Right lobe of liver (tissue), 4 donors: Measurements from ENCODE around the gene BEST4.

Experiments used
- CTCF ChIP-seq, 4 donors: fragments of 200-600 bp in 3 of 4; fragments of 450-650 bp in 1 of 4; IDR thresholded peaks; one replicate each; pipeline versions ENCODE4 v1.5.1 to v1.8.0; 2016 to 2022; ENCODE audit warnings: antibody characterized with exemption in 4 of 4, mild to moderate bottlenecking in 2 of 4
- POLR2A ChIP-seq: fragments of 450-650 bp; IDR thresholded peaks from one replicate; pipeline ENCODE4 v1.6.1; 2017; ENCODE audit warnings: antibody characterized with exemption, mild to moderate bottlenecking
- donor health status: DM: no; HTN: no; CAD: no.
- donor health status: DM: no; HTN: no; CAD: no.
- donor health status: DM: no; HTN: yes; CAD: no.

- TF ChIP-seq CTCF (IDR thresholded peaks at IDR 0.05) (no peak), POLR2A (no peak)
Measured at GRCh38 chr1:44778705-44779576, 9.0 kb downstream of the BEST4 start.
